HepG2 (cell line): ENCODE results near the gene ARMH1. TPM values are rescaled to one million over a fixed set of nuclear protein-coding genes. Genes with fewer than 3 reads are reported as not detected.

Experiments used
- ARNT2 ChIP-seq: sonication (generic); formaldehyde crosslinking; IDR thresholded peaks from 2 replicates; pipeline ENCODE4 v1.8.0; 2022; ENCODE audit warnings: mild to moderate bottlenecking, low read depth, missing genetic modification reagents, moderate library complexity
- MAFF ChIP-seq: IDR thresholded peaks from 2 replicates; pipeline ENCODE4 v1.6.1; 2011; ENCODE audit warnings: low read depth, low read length, improper control_type of control experiment
- MTA3 ChIP-seq: sonication (generic); formaldehyde crosslinking; IDR thresholded peaks from 2 replicates; pipeline ENCODE4 v1.4.0; 2020; ENCODE audit warnings: missing genetic modification reagents
- NCOA5 ChIP-seq: sonication (generic); formaldehyde crosslinking; IDR thresholded peaks from 2 replicates; pipeline ENCODE4 v1.4.0; 2020; ENCODE audit warnings: missing genetic modification reagents
- RBM39 ChIP-seq: fragments of 200-400 bp; formaldehyde crosslinking; IDR thresholded peaks from one replicate; pipeline ENCODE4 v1.6.1; 2018; ENCODE audit warnings: antibody characterized with exemption, mild to moderate bottlenecking, low read depth, low read length; ENCODE audit not compliant: poor library complexity, severe bottlenecking
- RFX1 ChIP-seq: fragments of 450-650 bp; IDR thresholded peaks from 2 replicates; pipeline ENCODE4 v1.6.1; 2017
- SMAD1 ChIP-seq: sonication (generic); formaldehyde crosslinking; IDR thresholded peaks from 2 replicates; pipeline ENCODE4 v1.4.0; 2020; ENCODE audit warnings: missing genetic modification reagents, low read depth, mild to moderate bottlenecking, borderline replicate concordance
- SPEN ChIP-seq: sonication (generic); formaldehyde crosslinking; IDR thresholded peaks from 2 replicates; pipeline ENCODE4 v1.5.1; 2020; ENCODE audit warnings: low read depth, mild to moderate bottlenecking, missing genetic modification reagents
- ZFYVE20 ChIP-seq: sonication (generic); formaldehyde crosslinking; IDR thresholded peaks from 2 replicates; pipeline ENCODE4 v1.8.0; 2023; ENCODE audit warnings: low read depth, mild to moderate bottlenecking, moderate library complexity, missing genetic modification reagents, borderline replicate concordance
- ZKSCAN8 ChIP-seq: IDR thresholded peaks from 2 replicates; pipeline ENCODE4 v1.6.1; 2016; ENCODE audit warnings: borderline replicate concordance, missing genetic modification reagents, missing compliant biosample characterization
- ZNF274 ChIP-seq: sonication (generic); formaldehyde crosslinking; IDR thresholded peaks from 2 replicates; pipeline ENCODE4 v1.5.1; 2020; ENCODE audit warnings: mild to moderate bottlenecking, missing genetic modification reagents
- ZNF510 ChIP-seq: sonication (generic); formaldehyde crosslinking; IDR thresholded peaks from 2 replicates; pipeline ENCODE4 v1.4.0; 2020; ENCODE audit warnings: low read depth, mild to moderate bottlenecking, missing genetic modification reagents
- ZNF570 ChIP-seq: sonication (generic); formaldehyde crosslinking; IDR thresholded peaks from 2 replicates; pipeline ENCODE4 v1.4.0; 2020; ENCODE audit warnings: mild to moderate bottlenecking, missing genetic modification reagents, borderline replicate concordance
- ZNF670 ChIP-seq: sonication (generic); formaldehyde crosslinking; IDR thresholded peaks from 2 replicates; pipeline ENCODE4 v1.8.0; 2022; ENCODE audit warnings: mild to moderate bottlenecking, missing genetic modification reagents, borderline replicate concordance
- ZNF749 ChIP-seq: sonication (generic); formaldehyde crosslinking; IDR thresholded peaks from 2 replicates; pipeline ENCODE4 v1.8.0; 2022; ENCODE audit warnings: mild to moderate bottlenecking, missing genetic modification reagents, moderate library complexity, borderline replicate concordance
- ZNF775 ChIP-seq: sonication (generic); formaldehyde crosslinking; IDR thresholded peaks from 2 replicates; pipeline ENCODE4 v1.4.0; 2020; ENCODE audit warnings: missing genetic modification reagents, mild to moderate bottlenecking, moderate library complexity, borderline replicate concordance
- ZNF781 ChIP-seq: sonication (generic); formaldehyde crosslinking; IDR thresholded peaks from 2 replicates; pipeline ENCODE4 v1.5.1; 2020; ENCODE audit warnings: borderline replicate concordance, mild to moderate bottlenecking, missing genetic modification reagents; ENCODE audit errors: not compliant biosample characterization
- polyA plus RNA-seq, 8 experiments: library from polyadenylated mRNA; depleted of rRNA in 3 of 8; stranded (reverse) in 7 of 8; unstranded in 1 of 8; fragments of >200 nt; fragmentation: Illumina TruSeq in 4 of 8; extraction: Trizol in 4 of 8; gene quantifications; 2 replicates each; pipeline versions ENCODE4 v1.2.1 to v1.2.3, GENCODE V29; 2011 to 2016; ENCODE audit warnings: low read depth in 4 of 8, missing spikeins in 1 of 8, mixed read lengths in 1 of 8; ENCODE audit not compliant: insufficient read depth in 1 of 8
- total RNA-seq, 5 experiments: library from RNA; depleted of rRNA; stranded (reverse); fragments of >200 nt; fragmentation: Illumina TruSeq; extraction: Trizol; gene quantifications; 2 replicates each; pipeline ENCODE4 v1.2.3, GENCODE V29; 2016; ENCODE audit warnings: low read depth in 1 of 5
- TF ChIP-seq, protein P1 (sequence below), 2 experiments: fragments of 450-650 bp in 1 of 2; sonication (generic) in 1 of 2; formaldehyde crosslinking; IDR thresholded peaks; 2 replicates each; pipeline versions ENCODE4 v1.5.0 to v1.8.0; 2020 to 2022; ENCODE audit warnings: mild to moderate bottlenecking in 1 of 2, missing genetic modification reagents in 1 of 2
- TF ChIP-seq, protein P2 (sequence below): sonication (generic); formaldehyde crosslinking; IDR thresholded peaks from 2 replicates; pipeline ENCODE4 v1.4.0; 2020; ENCODE audit warnings: missing genetic modification reagents
- TF ChIP-seq, protein P3 (sequence below): sonication (generic); formaldehyde crosslinking; IDR thresholded peaks from 2 replicates; pipeline ENCODE4 v1.4.0; 2020; ENCODE audit warnings: low read depth, missing genetic modification reagents

The ARMH1 gene
- total and polyA plus RNA-seq, 2 of the 13 experiments (the other 11 are each of a cell fraction or from before 2014, with no cell fraction given), result 0.69 TPM; not detected in 1

DNA sequence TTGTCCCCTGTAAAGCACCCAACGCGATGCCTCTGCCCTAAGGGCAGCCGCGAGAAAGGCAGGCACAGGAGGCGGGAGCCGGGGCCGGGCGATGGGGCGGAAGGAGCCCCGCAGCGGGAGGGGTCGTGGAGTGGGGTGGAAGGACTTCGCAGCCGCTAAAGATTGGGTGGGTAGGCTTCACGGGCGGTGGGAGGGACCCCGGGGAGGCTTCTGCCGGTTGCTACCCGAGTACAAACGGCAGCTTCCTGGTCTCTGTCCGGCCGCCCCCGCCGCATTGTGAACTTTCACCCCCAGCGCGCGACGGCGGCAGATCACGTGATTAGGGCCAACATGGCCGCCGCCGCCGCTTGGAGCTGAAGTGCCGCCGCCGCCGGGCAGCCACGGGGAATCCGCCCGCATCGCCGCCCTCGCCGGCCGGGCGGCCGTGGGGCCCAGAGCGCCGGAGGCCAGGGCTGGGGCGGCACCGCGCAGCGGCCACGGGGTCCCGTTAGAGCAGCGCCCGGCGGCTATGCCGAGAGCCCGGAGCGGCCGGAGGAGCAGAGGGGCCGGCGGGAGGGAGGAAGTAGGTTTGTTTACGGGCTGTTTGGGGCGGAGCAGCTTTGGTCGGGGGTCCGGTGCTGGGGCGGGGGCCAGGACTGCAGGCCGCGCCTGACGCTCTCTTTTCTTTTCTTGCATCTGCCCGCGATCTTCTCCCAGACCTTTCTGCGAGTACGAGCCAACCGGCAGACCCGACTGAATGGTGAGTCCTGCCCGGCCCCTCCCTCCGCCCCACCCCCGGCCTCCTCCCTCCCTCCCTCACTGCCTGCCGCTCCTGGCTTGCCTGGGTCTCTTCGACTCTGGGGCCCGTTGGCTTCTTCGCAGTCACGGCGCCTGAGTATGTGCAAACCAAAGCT is 42.6 kb upstream of the ARMH1 start (continued):
- TF ChIP-seq RFX1 (no peak), ZFYVE20 (CRISPR knock-in tag) (no peak), ZNF274 (peak; percentile 73), ZKSCAN8 (CRISPR knock-in tag) (no peak), ZNF570 (CRISPR knock-in tag) (no peak), ARNT2 (CRISPR knock-in tag) (peak; percentile 76), MAFF (no peak), ZNF749 (CRISPR knock-in tag) (peak; percentile 46; the same call in 1 of the 2 replicates), SPEN (CRISPR knock-in tag) (peak; percentile 98), SMAD1 (no peak; the same call in 1 of the 2 replicates), RBM39 (peak; percentile 75), MTA3 (CRISPR knock-in tag) (no peak), ZNF670 (CRISPR knock-in tag) (no peak), NCOA5 (CRISPR knock-in tag) (no peak), ZNF781 (CRISPR knock-in tag) (peak; percentile 50), ZNF510 (no peak), ZNF775 (CRISPR knock-in tag) (no peak)
- TF ChIP-seq, protein P1, sequence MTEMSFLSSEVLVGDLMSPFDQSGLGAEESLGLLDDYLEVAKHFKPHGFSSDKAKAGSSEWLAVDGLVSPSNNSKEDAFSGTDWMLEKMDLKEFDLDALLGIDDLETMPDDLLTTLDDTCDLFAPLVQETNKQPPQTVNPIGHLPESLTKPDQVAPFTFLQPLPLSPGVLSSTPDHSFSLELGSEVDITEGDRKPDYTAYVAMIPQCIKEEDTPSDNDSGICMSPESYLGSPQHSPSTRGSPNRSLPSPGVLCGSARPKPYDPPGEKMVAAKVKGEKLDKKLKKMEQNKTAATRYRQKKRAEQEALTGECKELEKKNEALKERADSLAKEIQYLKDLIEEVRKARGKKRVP (CRISPR knock-in tag; IDR thresholded peaks at IDR 0.05), result no peak
- TF ChIP-seq, protein P2, sequence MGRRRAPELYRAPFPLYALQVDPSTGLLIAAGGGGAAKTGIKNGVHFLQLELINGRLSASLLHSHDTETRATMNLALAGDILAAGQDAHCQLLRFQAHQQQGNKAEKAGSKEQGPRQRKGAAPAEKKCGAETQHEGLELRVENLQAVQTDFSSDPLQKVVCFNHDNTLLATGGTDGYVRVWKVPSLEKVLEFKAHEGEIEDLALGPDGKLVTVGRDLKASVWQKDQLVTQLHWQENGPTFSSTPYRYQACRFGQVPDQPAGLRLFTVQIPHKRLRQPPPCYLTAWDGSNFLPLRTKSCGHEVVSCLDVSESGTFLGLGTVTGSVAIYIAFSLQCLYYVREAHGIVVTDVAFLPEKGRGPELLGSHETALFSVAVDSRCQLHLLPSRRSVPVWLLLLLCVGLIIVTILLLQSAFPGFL (CRISPR knock-in tag), result no peak
- TF ChIP-seq, protein P3, sequence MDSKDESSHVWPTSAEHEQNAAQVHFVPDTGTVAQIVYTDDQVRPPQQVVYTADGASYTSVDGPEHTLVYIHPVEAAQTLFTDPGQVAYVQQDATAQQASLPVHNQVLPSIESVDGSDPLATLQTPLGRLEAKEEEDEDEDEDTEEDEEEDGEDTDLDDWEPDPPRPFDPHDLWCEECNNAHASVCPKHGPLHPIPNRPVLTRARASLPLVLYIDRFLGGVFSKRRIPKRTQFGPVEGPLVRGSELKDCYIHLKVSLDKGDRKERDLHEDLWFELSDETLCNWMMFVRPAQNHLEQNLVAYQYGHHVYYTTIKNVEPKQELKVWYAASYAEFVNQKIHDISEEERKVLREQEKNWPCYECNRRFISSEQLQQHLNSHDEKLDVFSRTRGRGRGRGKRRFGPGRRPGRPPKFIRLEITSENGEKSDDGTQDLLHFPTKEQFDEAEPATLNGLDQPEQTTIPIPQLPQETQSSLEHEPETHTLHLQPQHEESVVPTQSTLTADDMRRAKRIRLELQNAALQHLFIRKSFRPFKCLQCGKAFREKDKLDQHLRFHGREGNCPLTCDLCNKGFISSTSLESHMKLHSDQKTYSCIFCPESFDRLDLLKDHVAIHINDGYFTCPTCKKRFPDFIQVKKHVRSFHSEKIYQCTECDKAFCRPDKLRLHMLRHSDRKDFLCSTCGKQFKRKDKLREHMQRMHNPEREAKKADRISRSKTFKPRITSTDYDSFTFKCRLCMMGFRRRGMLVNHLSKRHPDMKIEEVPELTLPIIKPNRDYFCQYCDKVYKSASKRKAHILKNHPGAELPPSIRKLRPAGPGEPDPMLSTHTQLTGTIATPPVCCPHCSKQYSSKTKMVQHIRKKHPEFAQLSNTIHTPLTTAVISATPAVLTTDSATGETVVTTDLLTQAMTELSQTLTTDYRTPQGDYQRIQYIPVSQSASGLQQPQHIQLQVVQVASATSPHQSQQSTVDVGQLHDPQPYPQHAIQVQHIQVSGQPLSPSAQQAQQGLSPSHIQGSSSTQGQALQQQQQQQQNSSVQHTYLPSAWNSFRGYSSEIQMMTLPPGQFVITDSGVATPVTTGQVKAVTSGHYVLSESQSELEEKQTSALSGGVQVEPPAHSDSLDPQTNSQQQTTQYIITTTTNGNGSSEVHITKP (CRISPR knock-in tag), result no peak; the same call in 1 of the 2 replicates
